OCI-LY1 (cell line): ENCODE data around the gene IGSF9B.

Experiments used
- H2AFZ ChIP-seq: fragments of 200-600 bp; sonication (generic), shearing (Covaris generic); 2 replicates; pipeline ENCODE4 v1.6.0; 2014; ENCODE audit warnings: antibody characterized with exemption, mild to moderate bottlenecking, low read length
- H3F3A ChIP-seq: fragments of 200-600 bp; sonication (generic), shearing (Covaris generic); 2 replicates; pipeline ENCODE4 v1.6.0; 2014; ENCODE audit warnings: mild to moderate bottlenecking, antibody characterized with exemption, low read length, moderate library complexity; ENCODE audit not compliant: insufficient read depth
- H3K27ac ChIP-seq: fragments of 200-600 bp; sonication (generic); 2 replicates; pipeline ENCODE4 v1.5.1; 2014; ENCODE audit warnings: low read length, mixed run types, mild to moderate bottlenecking, low read depth; ENCODE audit not compliant: poor library complexity, severe bottlenecking
- H3K27me3 ChIP-seq: fragments of 200-600 bp; sonication (generic); 2 replicates; pipeline ENCODE4 v1.6.0; 2014; ENCODE audit warnings: antibody characterized with exemption, mild to moderate bottlenecking, low read length, moderate library complexity; ENCODE audit not compliant: insufficient read depth
- H3K36me3 ChIP-seq: fragments of 200-600 bp; sonication (generic); 2 replicates; pipeline ENCODE4 v1.6.1; 2014; ENCODE audit warnings: mild to moderate bottlenecking, antibody characterized with exemption, low read length, moderate library complexity, mixed read lengths; ENCODE audit not compliant: insufficient read depth
- H3K4me1 ChIP-seq: fragments of 200-600 bp; sonication (generic); 2 replicates; pipeline ENCODE4 v1.5.1; 2014; ENCODE audit warnings: mild to moderate bottlenecking, low read length, moderate library complexity; ENCODE audit not compliant: insufficient read depth, severe bottlenecking
- H3K4me2 ChIP-seq: fragments of 200-600 bp; sonication (generic), shearing (Covaris generic); 2 replicates; pipeline ENCODE4 v1.6.1; 2014; ENCODE audit warnings: low read length
- H3K4me3 ChIP-seq: fragments of 200-600 bp; sonication (generic); 2 replicates; pipeline ENCODE4 v1.5.1; 2014; ENCODE audit warnings: low read length, low read depth, mild to moderate bottlenecking, mixed read lengths; ENCODE audit not compliant: poor library complexity, severe bottlenecking
- H3K79me2 ChIP-seq: fragments of 200-600 bp; shearing (Covaris generic); 2 replicates; pipeline ENCODE4 v1.6.1; 2016; ENCODE audit warnings: mixed run types, low read length, mixed read lengths; ENCODE audit not compliant: insufficient read depth
- H3K9ac ChIP-seq: fragments of 200-600 bp; sonication (generic), shearing (Covaris generic); 2 replicates; pipeline ENCODE4 v1.6.1; 2014; ENCODE audit warnings: mild to moderate bottlenecking, low read length, mixed read lengths
- H3K9me2 ChIP-seq: fragments of 200-600 bp; sonication (generic), shearing (Covaris generic); 2 replicates; pipeline ENCODE4 v1.6.1; 2014; ENCODE audit warnings: low read depth, mild to moderate bottlenecking, low read length, mixed read lengths
- H3K9me3 ChIP-seq: fragments of 200-600 bp; shearing (Covaris generic); 2 replicates; pipeline ENCODE4 v1.6.1; 2014; ENCODE audit warnings: low read length, mixed read lengths
- H4K20me1 ChIP-seq: fragments of 200-600 bp; sonication (generic), shearing (Covaris generic); 2 replicates; pipeline ENCODE4 v1.6.0; 2016; ENCODE audit warnings: mild to moderate bottlenecking, low read length; ENCODE audit not compliant: insufficient read depth
- EZH2 ChIP-seq: fragments of 200-600 bp; sonication (generic), shearing (Covaris generic); IDR thresholded peaks from 2 replicates; pipeline ENCODE4 v1.8.0; 2017; ENCODE audit warnings: borderline replicate concordance, mixed run types, mild to moderate bottlenecking, antibody characterized with exemption, low read length, moderate library complexity, mixed read lengths
- TF ChIP-seq, protein P1 (sequence below): fragments of 200-600 bp; sonication (generic), shearing (Covaris generic); IDR thresholded peaks from 2 replicates; pipeline ENCODE4 v1.5.1; 2017; ENCODE audit warnings: mild to moderate bottlenecking, antibody characterized with exemption, low read length, moderate library complexity, mixed read lengths

Gene IGSF9B

DNA sequence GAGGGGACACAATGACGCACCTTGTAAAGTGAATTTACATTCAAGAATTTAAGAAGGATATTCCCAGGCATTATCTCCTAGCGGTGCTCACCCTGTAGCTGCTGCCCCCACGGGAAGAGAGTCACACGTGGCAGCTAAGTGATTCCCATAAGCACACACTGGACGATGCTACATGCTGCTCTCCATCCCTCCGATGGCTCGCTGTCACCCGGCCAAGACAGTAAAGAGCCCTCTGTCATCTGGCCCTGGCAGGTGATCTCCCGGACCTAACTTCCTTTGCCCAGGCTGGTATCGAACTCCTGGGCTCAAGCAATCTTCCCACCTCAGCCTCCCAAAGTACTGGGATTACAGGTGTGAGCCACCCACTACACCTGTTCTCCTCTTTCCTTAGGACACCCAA, 39.9 kb upstream of the IGSF9B start:
- H2AFZ ChIP-seq = no peak overlapping the region
- H3K36me3 ChIP-seq = no peaks in the 10 kb centered on the region
- H3K79me2 ChIP-seq = no peaks in the 10 kb centered on the region
- H3K9me3 ChIP-seq = no peaks in the 10 kb centered on the region
- H4K20me1 ChIP-seq = no peaks in the 10 kb centered on the region
- H3K27ac ChIP-seq = no peak overlapping the region
- no peak overlapping the region for H3K4me3 ChIP-seq
- H3K9ac ChIP-seq = no peak overlapping the region
- H3K4me2 ChIP-seq = no peak overlapping the region
- H3K4me1 ChIP-seq = no peaks in the 10 kb centered on the region
- H3K27me3 ChIP-seq = no peaks in the 10 kb centered on the region
- TF ChIP-seq EZH2 = no peak
- TF ChIP-seq, protein P1, sequence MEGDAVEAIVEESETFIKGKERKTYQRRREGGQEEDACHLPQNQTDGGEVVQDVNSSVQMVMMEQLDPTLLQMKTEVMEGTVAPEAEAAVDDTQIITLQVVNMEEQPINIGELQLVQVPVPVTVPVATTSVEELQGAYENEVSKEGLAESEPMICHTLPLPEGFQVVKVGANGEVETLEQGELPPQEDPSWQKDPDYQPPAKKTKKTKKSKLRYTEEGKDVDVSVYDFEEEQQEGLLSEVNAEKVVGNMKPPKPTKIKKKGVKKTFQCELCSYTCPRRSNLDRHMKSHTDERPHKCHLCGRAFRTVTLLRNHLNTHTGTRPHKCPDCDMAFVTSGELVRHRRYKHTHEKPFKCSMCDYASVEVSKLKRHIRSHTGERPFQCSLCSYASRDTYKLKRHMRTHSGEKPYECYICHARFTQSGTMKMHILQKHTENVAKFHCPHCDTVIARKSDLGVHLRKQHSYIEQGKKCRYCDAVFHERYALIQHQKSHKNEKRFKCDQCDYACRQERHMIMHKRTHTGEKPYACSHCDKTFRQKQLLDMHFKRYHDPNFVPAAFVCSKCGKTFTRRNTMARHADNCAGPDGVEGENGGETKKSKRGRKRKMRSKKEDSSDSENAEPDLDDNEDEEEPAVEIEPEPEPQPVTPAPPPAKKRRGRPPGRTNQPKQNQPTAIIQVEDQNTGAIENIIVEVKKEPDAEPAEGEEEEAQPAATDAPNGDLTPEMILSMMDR = no peak
- H3F3A ChIP-seq = no peaks in the 10 kb centered on the region
- no peaks in the 10 kb centered on the region for H3K9me2 ChIP-seq

DNA sequence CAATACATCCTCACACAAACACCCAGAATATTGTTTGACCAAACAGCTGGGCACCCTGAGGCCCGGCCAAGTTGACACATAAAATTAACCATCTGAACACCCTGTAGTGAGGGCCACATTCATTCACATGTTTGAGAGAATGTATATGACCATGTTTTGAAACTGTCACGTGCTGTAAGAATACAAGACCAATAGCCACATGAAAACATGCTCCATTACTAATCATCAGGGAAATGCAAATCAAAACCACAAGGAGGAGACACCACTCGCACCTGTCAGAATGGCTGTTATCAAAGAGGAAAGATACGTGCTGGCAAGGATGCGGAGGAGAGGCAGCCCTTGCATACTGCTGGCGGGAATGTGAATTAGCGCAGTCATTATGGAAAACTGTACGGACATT, 38.3 kb upstream of the IGSF9B start:
- Histone ChIP-seq H3F3A (no peaks in the 10 kb centered on the region), H3K27me3 (no peaks in the 10 kb centered on the region)
- no peak for TF ChIP-seq EZH2
- TF ChIP-seq, protein P1 = no peak

DNA sequence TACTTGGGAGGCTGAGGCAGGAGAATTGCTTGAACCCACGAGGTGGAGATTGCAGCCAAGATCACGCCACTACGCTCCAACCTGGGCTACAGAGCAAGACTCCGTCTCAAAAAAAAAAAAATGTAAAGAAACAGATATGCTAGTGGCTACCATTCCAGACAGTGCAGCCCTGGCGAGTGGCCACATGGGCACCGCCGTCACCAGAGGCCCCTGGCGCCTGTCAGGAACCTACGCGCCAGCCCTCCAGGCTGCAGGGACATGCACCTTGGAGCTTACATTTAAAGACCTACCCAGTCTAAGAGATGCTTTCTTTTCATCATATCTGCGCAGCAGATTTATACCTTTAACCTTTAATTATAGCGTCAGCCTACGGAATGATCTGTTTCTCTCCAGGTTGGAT, 37.2 kb upstream of the IGSF9B start:
- H4K20me1 ChIP-seq = no peaks in the 10 kb centered on the region
- no peak overlapping the region for H3K4me2 ChIP-seq
- no peak overlapping the region for H3K9ac ChIP-seq

More for the DNA sequence above, 38.3 kb upstream of the IGSF9B start:
- Histone ChIP-seq H3K9ac (no peak overlapping the region), H3K36me3 (no peaks in the 10 kb centered on the region), H3K27ac (no peak overlapping the region), H3K4me2 (no peak overlapping the region), H3K9me3 (no peaks in the 10 kb centered on the region), H3K79me2 (no peaks in the 10 kb centered on the region), H3K9me2 (no peaks in the 10 kb centered on the region), H4K20me1 (no peaks in the 10 kb centered on the region), H3K4me3 (no peak overlapping the region), H2AFZ (no peak overlapping the region), H3K4me1 (no peaks in the 10 kb centered on the region)

More for the DNA sequence above, 37.2 kb upstream of the IGSF9B start:
- Histone ChIP-seq H3K4me3 (no peak overlapping the region), H3F3A (no peaks in the 10 kb centered on the region), H3K4me1 (no peaks in the 10 kb centered on the region), H3K9me2 (no peaks in the 10 kb centered on the region), H3K27ac (no peak overlapping the region), H3K79me2 (no peaks in the 10 kb centered on the region), H3K9me3 (no peaks in the 10 kb centered on the region), H2AFZ (no peak overlapping the region), H3K27me3 (no peaks in the 10 kb centered on the region), H3K36me3 (no peaks in the 10 kb centered on the region)
- no peak for TF ChIP-seq EZH2
- TF ChIP-seq, protein P1 = no peak
